Right renal pelvis (tissue), 4 donors: Measurements from ENCODE around the gene KIAA0319L. TPM values are rescaled to one million over a fixed set of nuclear protein-coding genes. Genes with fewer than 3 reads are reported as not detected.
A peak's percentile ranks its signal among the peaks of the same experiment; 100 is the strongest.

Source experiments
- DNase-seq, 4 donors: peaks; one replicate each; pipeline ENCODE4 v3.0.0-alpha.2; 2013; ENCODE audit warnings: low read depth in 4 of 4, low spot score in 3 of 4, missing footprints in 1 of 4
- polyA plus RNA-seq, 4 donors: library from polyadenylated mRNA; unstranded; fragments of 120-200 nt; gene quantifications; one replicate each; pipeline ENCODE4 v1.2.1, GENCODE V29; 2013; ENCODE audit not compliant: insufficient read length in 4 of 4

The KIAA0319L gene
- polyA plus RNA-seq, 4 donors, result 59.4 to 64.4 (median 60.6) TPM

GRCh38 chr1:35539824-35540261, 17.4 kb downstream of the KIAA0319L start:
- no peak for DNase-seq

DNA sequence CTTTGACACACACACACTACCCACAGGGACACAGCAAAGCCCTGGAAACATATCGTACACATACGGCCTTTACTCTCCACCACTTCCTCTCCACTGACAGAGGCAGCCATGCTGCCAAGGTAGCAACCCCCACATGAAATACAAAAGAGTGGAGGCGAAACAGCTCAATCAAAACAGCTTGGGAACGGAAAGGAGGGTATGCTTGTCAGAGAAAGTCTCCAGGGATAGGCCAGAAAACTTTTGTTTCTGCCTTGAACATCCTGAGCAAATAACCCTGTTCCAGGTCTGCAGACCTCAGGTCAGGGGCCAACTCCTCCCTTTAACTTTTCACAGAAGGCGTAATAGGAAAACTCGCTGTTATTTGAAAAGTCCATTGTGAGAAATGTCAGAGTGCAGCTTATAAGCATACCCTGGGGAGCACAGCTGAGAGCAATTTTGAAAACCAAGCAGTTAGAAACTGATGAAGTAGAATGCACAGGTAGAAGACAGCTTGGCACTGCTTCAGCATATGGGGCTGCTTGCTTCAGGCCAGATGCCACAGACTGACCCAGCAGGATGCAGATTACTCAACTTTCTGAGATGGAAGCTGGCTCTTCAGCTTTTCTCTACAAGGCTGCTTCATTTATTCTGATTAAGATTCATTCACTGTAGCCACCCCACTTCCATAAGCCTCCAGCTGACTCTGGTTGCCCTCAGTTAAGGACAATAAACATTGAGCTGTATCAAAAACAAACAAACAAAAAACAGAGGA, 18.0 kb downstream of the KIAA0319L start:
- no peak for DNase-seq

- no peak for DNase-seq
Measured at GRCh38 chr1:35537806-35538205, 19.4 kb downstream of the KIAA0319L start.

GRCh38 chr1:35536556-35537162, 20.5 kb downstream of the KIAA0319L start:
- no peak for DNase-seq

- DNase-seq, result no peak
Measured at GRCh38 chr1:35535243-35535642, 22.0 kb downstream of the KIAA0319L start.

DNA sequence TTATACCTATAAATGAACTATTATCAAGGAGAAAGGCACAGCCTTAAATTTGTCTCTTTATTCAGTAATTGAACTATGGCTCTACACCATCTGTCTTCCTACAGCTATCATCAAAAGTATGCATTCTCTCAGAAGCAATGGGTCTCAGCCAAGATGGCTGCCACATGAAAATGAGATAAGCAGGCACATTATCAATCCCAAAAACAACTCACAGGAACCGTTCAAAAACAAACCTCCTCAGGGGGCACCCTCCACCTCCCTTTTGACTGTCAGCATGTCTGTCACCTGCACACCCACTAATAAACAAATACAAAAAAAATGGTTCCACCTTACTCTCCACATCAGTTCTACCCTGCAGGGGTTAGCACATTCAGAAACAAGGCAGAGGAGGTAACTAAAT, 23.6 kb downstream of the KIAA0319L start:
- no peak for DNase-seq

GRCh38 chr1:35532497-35533223, 24.5 kb downstream of the KIAA0319L start:
- no peak for DNase-seq

DNA sequence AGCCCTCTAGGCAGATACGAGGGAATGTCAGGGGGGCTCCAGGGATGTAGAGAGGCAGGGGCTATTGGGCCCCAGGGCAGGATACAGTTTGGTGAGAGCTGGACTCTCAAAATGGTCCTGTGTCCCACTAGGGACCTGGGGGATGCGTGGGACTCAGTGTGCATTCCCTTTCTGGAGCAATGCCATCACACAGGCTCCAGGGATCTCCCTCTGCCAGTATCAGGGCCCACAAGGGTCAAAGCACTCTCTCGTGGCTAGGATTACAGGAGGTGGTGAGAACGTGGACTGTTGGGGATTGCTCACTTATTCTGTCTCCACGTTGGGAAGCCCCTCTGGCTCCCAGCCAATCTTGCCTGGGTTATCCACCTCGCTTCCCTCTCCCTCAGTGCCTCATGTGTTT, 25.8 kb downstream of the KIAA0319L start:
- DNase-seq, result no peak

- DNase-seq, result no peak
Measured at GRCh38 chr1:35530946-35531345, 26.3 kb downstream of the KIAA0319L start.

DNA sequence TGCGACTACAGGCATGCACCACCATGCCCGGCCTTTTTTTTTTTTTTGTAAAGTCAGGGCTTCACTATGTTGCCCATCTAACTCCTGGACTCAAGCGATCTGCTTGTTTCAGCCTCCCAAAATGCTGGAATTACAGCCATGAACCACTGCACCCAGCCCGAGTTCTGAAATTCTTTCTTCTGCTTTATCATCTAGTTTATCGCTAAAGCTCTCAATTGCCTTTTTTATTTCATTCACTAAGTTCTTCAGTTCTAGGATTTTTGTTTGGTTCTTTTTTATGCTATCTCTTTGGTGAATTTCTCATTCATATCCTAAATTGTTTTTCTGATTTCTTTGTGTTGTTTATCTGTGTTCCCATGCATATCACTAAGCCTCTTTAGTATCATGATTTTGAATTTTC, 27.0 kb downstream of the KIAA0319L start:
- no peak for DNase-seq

DNA sequence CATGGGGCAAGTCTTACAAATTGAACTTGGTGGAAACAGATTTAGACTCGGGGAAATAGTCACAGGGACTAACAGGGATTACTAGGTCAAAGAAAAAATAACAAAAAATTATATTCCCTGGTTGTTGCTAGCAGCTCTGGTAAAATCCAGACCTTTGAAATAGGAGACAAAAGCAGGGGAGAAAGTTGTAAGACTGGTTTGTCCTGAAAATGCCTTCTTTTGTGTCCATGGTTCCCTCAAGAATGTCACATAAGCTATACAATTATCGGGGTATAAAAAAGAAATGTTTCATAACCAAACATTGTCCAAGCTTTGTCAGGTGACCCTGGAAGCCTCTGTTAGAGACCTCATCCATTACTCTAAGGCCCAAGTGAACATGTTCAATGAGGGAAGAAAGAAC, 33.1 kb downstream of the KIAA0319L start:
- peak in 1 of 4 donors; percentile 12 for DNase-seq

- no peak for DNase-seq
Measured at GRCh38 chr1:35519432-35519831, 37.8 kb downstream of the KIAA0319L start.

DNA sequence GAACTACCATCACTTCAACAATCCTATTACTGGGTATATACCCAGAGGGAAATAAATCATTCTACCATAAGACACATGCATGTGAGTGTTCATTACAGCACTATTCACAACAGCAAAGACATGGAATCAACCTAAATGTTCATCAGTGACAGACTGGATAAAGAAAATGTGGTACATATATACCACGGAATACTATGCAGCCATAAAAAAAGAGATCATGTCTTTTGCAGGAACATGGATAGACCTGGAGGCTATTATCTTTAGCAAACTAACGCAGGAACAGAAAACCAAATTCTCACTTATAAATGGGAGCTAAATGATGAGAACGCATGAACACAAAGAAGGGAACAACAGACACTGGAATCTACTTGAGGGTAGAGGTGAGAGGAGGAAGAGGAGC, 39.0 kb downstream of the KIAA0319L start:
- DNase-seq, result no peak

DNA sequence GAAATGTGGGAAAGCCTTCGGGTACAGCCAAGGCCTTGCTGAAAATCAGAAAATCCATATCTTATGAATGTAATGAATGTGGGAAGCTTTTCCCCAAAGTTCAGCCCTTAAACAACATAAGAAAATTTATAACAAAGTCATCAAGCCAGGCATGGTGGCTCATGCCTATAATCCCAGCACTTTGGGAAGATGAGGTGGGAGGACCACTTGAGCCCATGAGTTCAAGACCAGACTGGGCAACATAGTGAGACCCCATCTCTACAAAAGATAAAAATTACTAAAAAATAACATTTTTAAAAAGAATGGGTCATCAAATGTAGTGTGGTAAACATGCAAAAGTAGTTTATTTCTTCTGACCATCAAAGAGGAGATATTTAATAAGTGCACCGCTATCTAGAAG, 45.9 kb downstream of the KIAA0319L start:
- DNase-seq, result no peak

- DNase-seq, result no peak
Measured at GRCh38 chr1:35509558-35509957, 47.6 kb downstream of the KIAA0319L start.

GRCh38 chr1:35507947-35508346, 49.3 kb downstream of the KIAA0319L start:
- no peak for DNase-seq

DNA sequence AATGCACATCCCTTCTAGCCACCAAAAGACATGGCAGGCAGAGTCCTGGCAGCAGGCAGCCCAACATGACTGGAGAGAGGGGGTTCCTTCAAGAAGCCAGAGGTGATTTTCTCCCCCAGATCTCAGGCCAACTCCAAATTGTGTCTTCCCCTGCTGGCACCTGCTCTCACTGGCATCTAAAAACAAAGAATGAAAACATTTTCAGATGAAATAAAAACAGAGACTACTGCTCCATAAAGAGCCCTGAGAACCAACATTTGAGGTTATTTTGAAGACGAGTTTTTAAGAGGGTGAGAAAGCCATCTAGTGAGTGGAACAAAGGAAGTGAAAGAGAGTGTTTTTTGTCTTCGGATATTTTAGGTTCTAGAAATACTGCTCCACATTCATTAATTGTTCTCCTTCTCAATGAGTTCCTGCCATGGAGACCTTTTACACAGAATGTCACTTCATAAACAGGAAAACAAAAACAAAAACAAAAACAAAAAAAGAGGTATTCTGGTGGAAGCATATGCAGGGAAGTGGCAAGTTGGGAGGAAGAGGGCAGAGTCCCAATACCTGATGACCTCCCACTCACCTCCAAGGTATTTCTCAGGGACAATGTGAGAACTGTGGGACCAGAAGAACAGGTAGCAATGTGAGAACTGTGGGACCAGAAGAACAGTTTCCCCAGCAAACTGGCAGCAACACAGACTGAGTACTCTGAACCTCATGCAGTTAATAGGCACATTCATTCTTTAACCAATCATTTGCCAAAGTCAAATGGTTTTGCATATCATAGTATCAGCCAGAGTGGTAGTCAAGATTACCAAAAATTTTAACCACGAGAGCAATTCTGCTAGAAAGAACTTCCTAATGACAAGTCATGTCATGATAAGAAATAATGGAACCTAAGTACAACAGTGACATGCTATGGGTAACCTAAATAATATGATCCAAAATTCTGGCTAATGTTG, 50.0 kb downstream of the KIAA0319L start:
- DNase-seq, result no peak

DNA sequence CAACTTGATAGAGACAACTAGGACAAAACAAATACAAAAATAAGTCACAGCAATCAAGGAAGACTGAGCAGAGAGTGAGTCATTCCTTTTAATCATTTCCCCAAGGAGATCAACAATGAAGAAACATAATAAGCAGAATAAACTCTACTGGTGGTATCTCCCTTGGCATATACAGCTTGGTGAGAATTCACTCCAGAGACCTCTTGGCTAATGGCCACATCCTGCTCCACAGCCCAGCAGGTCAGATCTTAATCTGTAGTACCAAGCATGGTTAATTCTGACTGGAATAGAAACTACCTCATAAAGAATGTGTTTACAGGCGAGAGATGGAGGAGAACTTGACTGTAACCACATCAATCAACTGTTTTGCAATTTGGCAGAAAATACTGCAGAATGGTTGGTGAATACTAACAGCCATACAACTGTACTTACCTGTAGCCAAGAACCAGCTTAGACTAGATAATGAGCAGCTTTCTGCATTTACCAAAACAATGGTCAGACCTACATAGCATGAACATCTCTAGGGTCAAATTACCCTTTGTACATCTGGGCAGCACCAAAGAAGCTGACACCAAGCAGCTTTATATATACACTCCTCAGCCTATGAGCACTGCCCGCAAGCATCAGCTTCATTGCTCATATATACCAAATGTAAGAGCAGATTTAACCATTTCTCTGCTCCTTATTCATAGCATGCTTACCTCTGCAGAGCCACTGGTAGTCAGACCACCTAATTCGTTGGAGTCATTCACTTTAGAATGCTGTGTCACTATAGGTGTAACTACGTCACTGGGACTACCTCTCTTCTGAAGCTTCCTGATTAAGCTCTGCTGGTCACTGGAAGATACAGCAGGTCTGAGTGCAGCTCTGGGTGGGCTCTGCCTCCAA, 51.0 kb downstream of the KIAA0319L start:
- DNase-seq, result peak in 1 of 4 donors; percentile 20

GRCh38 chr1:35502242-35502641, 55.0 kb downstream of the KIAA0319L start:
- no peak for DNase-seq

- no peak for DNase-seq
Measured at GRCh38 chr1:35500439-35500838, 56.8 kb downstream of the KIAA0319L start.
